Lower leg skin (tissue), 4 donors: Measurements from ENCODE around the gene MIER2. TPM values are rescaled to one million over a fixed set of nuclear protein-coding genes. Genes with fewer than 3 reads are reported as not detected.
A peak's percentile ranks its signal among the peaks of the same experiment; 100 is the strongest.

Source experiments
- DNase-seq, 2 donors: peaks; one replicate each; pipeline ENCODE4 v3.0.0-alpha.2; 2019; ENCODE audit warnings: low spot score in 2 of 2
- H3K4me3 ChIP-seq: fragments of 200-600 bp; sonication (generic); 2 replicates; pipeline ENCODE4 v1.5.1; 2017; ENCODE audit warnings: mild to moderate bottlenecking, low read depth; ENCODE audit not compliant: poor library complexity, severe bottlenecking
- CTCF ChIP-seq, 3 donors: fragments of 450-650 bp; IDR thresholded peaks; one replicate each; pipeline ENCODE4 v1.5.1; 2016; ENCODE audit warnings: antibody characterized with exemption in 3 of 3, mild to moderate bottlenecking in 3 of 3, moderate library complexity in 2 of 3
- POLR2A ChIP-seq, 2 donors: fragments of 450-650 bp; IDR thresholded peaks; one replicate each; pipeline ENCODE4 v1.6.1; 2016 to 2017; ENCODE audit warnings: antibody characterized with exemption in 2 of 2, mild to moderate bottlenecking in 1 of 2, moderate library complexity in 1 of 2
- WGBS, 2 donors: methylation state at CpG; one replicate each; pipeline ENCODE4 v1.1.5; 2018; 5-methylcytosine and 5-hydroxymethylcytosine counted together
- intact Hi-C: fragments of 100-400 bp; cut with DNase I; formaldehyde crosslinking; loops from one replicate; pipeline ENCODE4 v1.15.0; 2023; ENCODE audit warnings: low total_unique reads
- total RNA-seq, 4 donors: library from RNA; depleted of rRNA; stranded (reverse); fragments of >200 nt; gene quantifications; one replicate each; pipeline ENCODE4 v1.1.0, GENCODE V29; 2016

The MIER2 gene
- total RNA-seq, 4 donors from 2014 or later: 24.6 to 76.3 (median 51.8) TPM

GRCh38 chr19:307111-307531 lies 37.5 kb downstream of the MIER2 start:
- WGBS, 2 donors: 96 to 97% methylated on average over 25 to 26 of the region's 26 CpGs
- TF ChIP-seq POLR2A (IDR thresholded peaks at IDR 0.05): no peak
- no peak for TF ChIP-seq CTCF (IDR thresholded peaks at IDR 0.05)
- intact Hi-C loops: no loop called here
- DNase-seq: peak in 1 of 2 donors; percentile 86
- H3K4me3 ChIP-seq: no peak overlapping the region

- intact Hi-C loops: no loop called here
- peak in 1 of 2 donors; percentile 83 for DNase-seq
Measured at GRCh38 chr19:306151-306900, 38.3 kb downstream of the MIER2 start.

GRCh38 chr19:305240-306150 lies 39.1 kb downstream of the MIER2 start:
- H3K4me3 ChIP-seq: no peak overlapping the region
- TF ChIP-seq POLR2A (IDR thresholded peaks at IDR 0.05) (no peak), CTCF (IDR thresholded peaks at IDR 0.05) (no peak)
- intact Hi-C loops: no loop called here
- peak in 1 of 2 donors; percentile 80 for DNase-seq
- WGBS, 2 donors: 91 to 95% methylated on average over 43 of the region's 43 CpGs

More at GRCh38 chr19:306151-306900, 38.3 kb downstream of the MIER2 start:
- 92 to 94% methylated on average over 47 to 50 of the region's 50 CpGs for WGBS, 2 donors
- TF ChIP-seq POLR2A (IDR thresholded peaks at IDR 0.05) (no peak), CTCF (IDR thresholded peaks at IDR 0.05) (no peak)
- no peak overlapping the region for H3K4me3 ChIP-seq

- no peak for TF ChIP-seq CTCF (IDR thresholded peaks at IDR 0.05)
- TF ChIP-seq POLR2A (IDR thresholded peaks at IDR 0.05): no peak
- no peak overlapping the region for H3K4me3 ChIP-seq
- 83 to 89% methylated on average over 22 of the region's 22 CpGs for WGBS, 2 donors
- DNase-seq: peak; percentile 39 to 86
- intact Hi-C loops: no loop called here
Measured at GRCh38 chr19:296476-297225, 47.9 kb downstream of the MIER2 start.

GRCh38 chr19:295687-296370 lies 48.8 kb downstream of the MIER2 start:
- intact Hi-C loops: no loop called here

More at GRCh38 chr19:295687-296370, 48.8 kb downstream of the MIER2 start:
- no peak for TF ChIP-seq POLR2A (IDR thresholded peaks at IDR 0.05)
- TF ChIP-seq CTCF (IDR thresholded peaks at IDR 0.05): no peak
- DNase-seq: peak in 1 of 2 donors; percentile 66
- H3K4me3 ChIP-seq: no peak overlapping the region
- 66 to 67% methylated on average over 10 to 12 of the region's 13 CpGs for WGBS, 2 donors
